Stimulated activated CD8-positive, alpha-beta memory T cell treated with anti-CD3 and anti-CD28 coated beads, Interleukin-12 subunit alpha, Interleukin-12 subunit beta, amount 100 ng/mL, for 1 hour (primary cell): ENCODE results near the gene UGGT2.
"Not testable (repeated sequence)": the region's sequence is repeated elsewhere in the genome, so short reads cannot be mapped to it uniquely, and the experiment has no call there.

Experiments
- DNase-seq: peaks from one replicate; pipeline ENCODE4 v3.0.0-alpha.2; 2020; ENCODE audit warnings: low read depth

The UGGT2 gene

DNA sequence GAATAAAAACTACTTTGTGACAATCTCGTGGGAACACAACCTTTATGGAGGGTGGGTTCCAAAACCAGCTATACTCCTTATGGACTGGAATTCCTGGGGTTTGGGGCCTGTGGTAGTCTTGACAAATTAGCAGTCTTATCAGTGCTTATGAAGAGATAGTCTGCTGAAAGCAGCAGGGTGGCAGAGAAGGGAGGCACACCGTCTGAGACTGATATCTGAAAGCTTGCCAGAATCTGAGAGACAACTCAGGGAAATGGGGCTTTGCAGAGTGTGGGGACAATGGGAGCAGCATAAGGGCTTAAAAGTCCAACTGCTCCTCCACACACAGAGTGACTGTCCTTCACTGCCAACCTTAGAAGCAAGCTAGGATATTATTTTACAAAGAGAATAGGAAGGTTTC lies 95.9 kb downstream of the UGGT2 start:
- DNase-seq = no peak

DNA sequence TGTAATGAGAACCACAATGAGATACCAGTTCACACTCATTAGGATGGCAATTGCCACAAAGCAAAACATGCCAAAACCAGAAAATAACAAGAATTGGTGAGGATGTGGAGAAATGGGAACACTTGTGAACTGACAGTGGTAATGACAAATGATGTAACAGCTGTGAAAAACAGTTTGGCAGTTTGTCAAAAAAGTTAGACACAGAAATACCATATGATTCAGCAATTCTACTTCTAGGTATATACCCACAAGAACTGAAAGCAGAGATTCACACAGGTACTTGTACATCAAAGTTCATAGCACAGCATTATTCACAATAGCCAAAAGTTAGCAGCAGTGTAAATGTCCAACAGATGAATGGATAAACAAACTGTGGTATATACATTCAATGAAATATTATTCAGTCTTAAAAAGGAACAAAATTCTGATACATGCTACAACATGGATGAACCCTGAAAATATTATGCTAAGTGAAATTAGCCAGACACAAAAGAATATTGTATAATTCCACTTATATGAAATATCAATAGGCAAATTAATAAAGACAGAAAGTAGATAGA lies 96.5 kb downstream of the UGGT2 start:
- no peak for DNase-seq

DNA sequence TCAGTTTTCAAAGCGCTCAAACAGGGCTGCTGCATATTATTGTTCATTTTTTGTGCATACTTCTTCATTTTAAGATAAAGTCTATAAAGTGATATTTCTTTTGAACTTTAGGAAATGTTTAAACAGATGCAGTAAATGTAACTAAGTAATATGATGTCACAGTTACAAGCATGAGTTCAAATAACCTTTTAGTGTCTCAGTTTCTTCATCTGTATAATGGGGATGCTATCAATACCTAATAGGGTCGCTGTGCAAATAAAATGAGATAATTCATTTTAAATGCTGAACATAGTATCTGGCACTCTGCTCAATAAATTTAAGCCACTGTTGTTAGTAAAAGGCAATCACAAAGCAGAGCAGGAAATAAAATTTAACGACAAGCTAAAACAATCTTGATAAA lies 97.5 kb downstream of the UGGT2 start:
- no peak for DNase-seq

DNA sequence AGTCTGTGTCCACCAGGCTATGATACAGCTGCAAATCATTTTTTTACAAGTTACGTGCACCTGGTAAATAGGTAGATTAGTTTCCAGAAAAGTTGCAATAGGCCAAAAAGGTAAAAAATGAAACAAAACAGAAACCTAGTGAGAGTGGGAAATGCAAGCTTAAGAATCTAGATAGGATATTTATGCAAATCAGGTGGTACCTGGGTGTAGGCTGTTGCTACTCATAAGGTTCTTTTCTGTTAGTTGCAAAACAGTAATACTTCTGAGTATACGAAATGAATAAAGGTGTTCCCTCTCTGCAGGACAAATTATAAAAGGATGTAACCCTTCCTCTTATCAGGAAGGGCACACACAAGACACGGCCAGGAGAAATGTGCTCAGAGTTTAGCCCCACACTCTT lies 97.9 kb downstream of the UGGT2 start:
- no peak for DNase-seq

DNA sequence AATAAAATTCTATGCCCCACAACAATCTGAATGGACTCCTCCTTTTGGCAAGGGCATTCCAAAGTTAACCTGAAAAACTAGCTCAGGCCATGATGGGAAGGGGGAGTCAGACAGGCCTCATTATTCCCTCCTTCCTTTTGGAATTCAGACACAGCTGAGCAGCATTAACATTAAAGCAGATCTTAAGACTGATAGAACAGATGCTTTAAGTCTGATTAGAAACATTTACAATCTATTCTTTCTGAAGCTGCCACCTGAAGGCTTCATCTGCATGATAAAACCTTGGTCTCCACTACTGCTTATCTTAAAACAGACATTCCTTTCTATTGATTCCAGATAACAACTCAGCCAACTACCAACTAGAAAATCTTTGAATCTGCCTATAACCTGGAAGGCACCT lies 98.9 kb downstream of the UGGT2 start:
- DNase-seq = no peak

DNA sequence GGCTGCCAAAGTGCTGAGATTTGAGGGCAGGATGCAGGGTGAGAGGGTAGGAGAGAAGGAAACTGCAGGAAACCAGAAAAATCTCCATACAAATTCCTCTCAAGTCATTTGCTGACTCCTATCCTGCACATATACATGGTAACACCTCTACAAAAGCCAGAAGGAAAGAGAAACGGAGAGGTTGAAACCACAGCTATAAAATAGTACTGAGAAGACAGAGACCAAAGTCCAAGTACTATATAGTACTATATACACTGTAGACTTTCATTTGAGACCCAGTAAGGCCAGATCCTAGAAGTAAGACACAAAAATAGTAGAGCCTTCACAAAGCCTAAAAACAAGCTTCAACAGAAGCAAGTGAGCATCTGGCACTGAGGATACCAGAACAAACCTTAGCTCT lies 103.1 kb downstream of the UGGT2 start:
- no peak for DNase-seq

DNA sequence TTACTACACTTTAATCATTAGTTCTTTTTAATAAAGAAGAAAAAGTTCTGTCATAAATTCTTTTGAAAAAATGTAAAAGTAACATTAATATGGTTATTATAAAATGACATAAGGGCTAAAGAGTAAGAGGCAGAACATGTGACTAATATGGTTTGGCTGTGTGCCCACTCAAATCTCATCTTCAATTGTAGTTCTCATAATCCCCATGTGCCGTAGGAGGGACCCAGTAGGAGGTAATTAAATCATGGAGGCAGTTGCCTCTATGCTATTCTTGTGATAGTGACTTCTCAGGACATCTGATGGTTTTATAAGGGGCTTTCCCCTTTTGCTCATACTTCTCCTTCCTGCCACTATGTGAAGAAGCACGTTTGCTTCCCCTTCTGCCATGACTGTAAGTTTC lies 104.5 kb downstream of the UGGT2 start:
- no peak for DNase-seq

DNA sequence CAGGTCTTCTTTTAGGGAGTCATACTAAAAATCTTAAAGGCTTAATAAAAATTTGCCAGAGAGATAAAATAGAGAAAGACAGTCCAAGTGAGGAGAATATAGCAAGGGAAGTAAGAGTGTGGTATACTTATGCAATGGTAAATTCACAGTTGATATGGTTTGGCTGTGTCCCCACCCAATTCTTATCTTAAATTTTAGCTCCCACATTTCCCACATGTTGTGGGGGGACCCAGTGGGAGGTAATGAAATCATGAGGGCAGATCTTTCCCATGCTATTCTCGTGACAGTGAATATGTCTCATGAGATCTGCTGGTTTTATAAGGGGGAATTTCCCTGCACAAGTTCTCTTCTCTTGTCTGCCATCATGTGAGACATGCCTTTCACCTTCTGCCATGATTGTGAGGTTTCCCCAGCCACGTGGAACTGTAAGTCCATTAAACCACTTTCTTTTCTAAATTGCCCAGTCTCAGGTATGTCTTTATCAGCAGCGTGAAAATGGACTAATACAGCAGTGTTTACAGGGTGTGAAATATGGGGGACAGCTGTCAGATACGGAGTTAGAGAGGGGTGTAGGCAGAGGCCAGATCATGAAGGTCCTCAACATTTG lies 115.4 kb downstream of the UGGT2 start:
- no peak for DNase-seq

DNA sequence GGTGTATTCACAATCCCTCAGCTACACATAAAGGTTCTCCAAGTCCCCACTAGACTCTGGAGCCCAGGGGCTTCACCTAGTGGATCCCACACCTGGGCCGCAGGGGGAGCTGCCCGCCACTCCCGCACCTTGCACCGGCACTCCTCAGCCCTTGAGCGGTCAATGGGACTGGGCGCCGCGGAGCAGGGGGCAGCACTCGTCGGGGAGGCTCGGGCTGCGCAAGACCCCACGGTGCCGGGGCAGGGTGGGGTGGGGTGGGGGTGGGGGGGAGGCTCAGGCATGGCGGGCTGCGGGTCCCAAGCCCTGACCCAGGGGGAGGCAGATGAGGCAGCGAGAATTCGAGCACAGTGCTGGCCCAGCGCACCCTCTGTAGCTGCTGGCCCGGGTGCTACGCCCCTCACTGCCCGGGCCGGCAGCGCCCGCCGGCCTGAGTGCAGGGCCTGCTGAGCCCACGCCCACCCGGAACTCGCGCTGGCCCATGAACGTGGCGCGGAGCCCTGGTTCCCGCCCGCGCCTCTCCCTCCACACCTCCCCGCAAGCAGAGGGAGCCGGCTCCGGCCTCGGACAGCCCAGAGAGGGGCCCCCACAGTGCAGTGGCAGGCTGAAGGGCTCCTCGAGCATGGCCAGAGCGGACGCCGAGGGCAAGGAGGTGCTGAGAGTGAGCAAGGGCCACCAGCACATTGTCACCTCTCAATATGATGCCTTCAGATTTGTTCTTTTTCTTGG lies 121.7 kb downstream of the UGGT2 start:
- no peak for DNase-seq

DNA sequence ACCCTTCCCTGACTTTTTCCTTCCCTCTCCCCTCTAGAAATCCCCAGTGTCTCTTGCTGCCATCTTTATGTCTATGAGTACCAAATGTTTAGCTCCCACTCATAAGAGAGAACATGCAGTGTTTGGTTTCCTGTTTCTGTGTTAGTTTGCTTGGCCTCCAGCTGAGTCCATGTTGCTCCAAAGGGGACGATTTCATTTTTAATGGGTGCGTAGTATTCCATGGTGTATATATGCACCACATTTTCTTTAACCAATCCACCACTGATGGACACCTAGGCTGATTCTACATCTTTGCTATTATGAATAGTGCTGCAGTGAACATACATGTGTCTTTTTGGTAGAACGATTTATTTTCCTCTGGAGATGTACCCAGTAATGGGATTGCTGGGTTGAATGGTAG lies 123.8 kb downstream of the UGGT2 start:
- DNase-seq = no peak

DNA sequence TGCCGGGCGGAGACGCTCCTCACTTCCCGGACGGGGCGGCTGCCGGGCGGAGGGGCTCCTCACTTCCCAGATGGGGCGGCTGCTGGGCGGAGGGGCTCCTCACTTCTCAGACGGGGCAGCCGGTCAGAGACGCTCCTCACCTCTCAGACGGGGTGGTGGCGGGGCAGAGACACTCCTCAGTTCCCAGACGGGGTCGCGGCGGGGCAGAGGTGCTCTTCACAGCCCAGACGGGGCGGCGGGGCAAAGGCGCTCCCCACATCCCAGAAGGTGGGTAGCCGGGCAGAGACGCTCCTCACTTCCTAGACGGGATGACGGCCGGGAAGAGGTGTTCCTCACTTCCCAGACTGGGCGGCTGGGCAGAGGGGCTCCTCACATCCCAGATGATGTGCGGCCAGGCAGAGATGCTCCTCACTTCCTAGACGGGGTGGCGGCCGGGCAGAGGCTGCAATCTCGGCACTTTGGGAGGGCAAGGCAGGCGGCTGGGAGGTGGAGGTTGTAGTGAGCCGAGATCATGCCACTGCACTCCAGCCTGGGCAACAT lies 124.8 kb downstream of the UGGT2 start:
- DNase-seq = not testable (repeated sequence)

DNA sequence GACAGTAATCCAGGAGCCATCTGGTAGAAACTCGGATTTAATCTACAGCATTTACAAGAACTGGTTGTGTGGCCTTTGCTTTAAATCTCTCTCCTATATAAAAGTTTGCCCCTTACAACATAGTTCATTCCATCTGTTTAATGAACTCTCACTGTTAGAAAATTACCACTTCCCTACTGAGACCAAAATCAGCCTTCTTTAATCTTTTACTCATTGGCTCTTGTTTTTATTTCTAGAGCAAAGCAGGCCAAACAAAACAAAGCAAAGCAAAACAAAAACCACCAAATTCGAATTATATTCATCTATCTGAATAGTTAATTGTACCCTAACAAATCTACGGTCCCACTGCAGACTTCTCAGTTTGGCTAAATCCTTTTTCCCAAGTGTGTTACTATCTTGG lies 127.0 kb downstream of the UGGT2 start:
- no peak for DNase-seq

DNA sequence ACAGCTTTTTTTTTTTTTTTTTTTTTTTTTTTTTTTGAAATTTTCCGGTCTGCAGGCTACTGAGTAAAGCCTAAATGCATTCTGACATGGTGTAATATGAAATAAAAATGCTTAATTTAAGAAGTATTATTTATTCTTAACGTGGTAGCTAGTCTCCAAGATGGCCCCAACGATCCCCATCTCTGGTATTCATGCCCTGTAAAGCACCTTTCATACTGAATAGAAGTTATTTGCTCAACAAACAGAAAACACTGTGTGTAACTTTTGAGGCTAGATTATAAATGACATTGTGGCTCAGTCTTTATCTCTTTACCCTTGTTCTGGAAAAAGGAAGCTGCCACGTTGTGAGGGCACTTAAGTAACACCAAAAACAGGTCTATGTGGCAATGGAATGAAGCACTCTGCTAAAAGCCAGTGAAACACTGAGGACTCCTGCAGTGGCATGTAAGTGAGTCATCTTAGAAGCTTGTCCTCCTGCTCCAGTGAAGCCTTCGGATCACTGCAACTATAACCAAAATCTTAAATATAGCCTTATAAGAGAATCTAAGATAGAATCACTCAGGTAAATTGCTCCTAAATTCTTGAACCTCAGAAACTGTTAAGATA lies 128.7 kb downstream of the UGGT2 start:
- no peak for DNase-seq

DNA sequence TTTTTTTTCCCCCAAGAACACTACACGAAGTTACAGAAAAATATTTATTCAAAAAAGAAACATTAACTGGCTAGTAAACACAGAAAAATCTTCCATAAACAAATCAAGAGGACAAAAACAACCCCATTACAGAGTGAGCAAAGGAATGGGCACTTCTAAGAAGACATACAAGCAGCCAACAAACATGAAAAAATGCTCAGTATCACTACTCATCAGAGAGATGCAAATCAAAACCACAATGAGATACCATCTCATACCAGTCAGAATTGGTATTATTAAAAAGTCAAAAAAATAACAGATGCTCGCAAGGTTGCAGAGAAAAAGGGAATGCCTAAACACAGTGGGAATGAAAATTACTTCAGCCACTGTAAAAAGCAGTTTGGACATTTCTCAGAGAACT lies 131.7 kb downstream of the UGGT2 start:
- no peak for DNase-seq

DNA sequence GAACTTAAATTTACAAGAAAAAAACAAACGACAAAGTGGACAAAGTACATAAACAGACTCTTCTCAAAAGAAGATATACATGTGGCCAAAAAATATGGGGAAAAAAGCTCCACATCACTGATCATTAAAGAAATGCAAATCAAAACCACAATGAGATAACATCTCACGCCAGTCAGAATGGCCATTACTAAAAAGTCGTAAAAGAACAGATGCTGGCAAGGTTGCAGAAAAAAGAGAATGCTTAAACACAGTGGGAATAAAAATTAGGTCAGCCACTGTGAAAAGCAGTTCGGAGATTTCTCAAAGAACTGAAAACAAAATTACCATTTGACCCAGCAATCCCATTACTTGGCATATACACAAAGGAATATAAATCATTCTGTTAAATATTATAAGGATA lies 132.7 kb downstream of the UGGT2 start:
- no peak for DNase-seq

DNA sequence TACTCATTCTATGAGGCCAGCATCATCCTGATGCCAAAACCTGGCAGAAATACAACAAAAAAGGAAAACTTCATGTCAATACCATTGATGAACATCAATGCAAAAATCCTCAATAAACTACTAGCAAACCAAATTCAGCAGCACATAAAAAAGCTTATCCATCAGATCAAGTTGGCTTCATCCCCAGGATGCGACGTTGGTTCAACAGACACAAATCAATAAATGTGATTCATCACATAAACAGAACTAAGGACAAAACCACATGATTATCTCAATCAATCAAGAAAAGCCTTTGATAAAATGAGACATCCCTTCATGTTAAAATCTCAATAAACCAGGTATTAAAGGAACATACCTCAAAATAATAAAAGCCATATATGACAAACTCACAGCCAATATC lies 134.3 kb downstream of the UGGT2 start:
- DNase-seq = no peak

DNA sequence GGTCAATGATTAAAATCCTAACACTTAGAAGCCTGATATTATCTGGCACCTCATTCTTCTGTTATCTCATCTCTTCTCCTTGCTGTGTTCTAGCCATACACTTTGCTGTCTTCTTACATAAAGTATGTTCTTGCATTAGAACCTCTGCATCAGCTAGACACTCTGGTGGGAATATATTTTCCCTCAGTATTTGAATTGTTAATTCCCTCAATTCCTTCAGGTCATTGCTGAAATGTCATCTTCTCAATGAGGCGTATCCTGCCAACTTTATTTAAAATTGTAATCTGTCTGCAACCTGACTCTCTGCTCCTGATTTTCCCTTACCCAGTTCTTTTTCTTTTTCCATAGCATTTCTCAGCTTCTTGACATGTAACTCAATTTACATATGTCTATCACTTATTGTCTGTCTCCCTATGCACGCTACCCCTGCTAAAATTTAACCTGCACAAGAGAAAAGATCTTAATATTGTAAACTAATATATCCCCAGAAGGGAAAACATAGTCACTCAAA lies 138.2 kb downstream of the UGGT2 start:
- DNase-seq = no peak

DNA sequence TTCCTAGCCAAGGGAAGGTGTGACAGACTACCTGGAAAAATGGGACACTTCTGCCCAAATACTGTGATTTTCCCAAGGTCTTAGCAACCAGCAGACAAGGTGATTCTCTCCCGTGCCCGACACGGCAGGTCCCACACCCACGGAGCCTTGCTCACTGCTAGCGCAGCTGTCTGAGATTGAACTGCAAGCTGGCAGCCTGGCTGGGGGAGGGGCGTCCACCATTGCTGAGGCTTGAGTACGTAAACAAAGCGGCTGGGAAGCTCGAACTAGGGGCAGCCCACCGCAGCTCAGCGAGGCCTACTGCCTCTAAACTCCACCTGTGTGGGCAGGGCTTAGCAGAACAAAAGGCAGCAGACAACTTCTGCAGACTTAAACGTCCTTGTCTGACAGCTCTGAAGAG lies 146.2 kb downstream of the UGGT2 start:
- DNase-seq = no peak

DNA sequence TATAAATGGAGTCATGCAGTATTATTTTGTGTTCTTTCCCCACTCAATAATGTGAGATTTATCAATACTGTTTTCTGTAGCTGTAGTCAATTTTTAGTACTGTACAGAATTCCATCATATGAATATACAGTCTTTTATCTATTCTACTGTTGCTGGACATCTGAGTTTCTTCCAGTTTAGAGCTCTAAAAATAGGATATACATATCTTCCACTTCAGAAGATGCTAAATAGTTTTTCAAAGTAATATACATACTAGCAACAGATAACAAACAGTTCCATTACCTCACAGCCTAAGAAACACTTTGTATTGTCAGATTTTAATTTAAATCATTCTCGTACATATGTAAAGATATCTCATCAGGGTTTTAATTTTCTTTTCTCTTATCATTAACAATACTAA lies 149.6 kb downstream of the UGGT2 start:
- DNase-seq = no peak

DNA sequence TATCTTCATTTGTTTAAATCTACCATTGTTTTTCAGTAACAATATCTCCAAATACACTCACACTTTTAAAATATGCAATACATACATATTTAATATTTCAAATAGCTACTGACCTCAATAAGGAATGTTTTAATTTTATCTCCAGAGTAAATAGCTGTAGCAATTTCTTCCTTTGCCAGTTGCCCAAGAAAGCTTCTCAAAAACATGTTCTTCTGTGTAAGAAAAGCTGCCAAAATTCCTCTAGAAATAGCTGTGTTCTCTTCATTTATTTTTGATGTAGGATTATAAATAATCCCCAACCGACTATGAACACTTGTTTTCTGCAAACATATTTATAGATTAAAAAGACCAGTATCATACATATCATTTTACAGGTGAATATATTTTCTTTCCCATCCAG lies 150.5 kb downstream of the UGGT2 start:
- DNase-seq = no peak

DNA sequence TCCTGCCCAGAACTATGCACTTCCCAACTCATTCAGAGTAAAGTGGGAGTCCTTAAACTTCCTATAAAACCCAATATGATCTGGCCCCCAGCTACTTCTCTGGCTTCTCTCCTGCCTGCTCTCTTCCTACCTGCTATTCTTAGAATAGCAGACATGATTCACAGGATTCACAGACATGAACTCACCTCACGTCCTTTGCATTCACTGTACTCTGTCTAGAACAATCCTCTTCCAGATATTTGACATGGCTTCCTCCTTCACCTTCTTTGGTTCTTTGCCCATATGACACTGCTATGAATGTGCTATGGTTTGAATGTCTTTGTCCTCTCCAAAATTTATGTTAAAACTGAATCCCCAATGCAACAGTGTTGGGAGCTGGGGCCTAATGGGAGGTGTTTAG lies 154.9 kb downstream of the UGGT2 start:
- no peak for DNase-seq

DNA sequence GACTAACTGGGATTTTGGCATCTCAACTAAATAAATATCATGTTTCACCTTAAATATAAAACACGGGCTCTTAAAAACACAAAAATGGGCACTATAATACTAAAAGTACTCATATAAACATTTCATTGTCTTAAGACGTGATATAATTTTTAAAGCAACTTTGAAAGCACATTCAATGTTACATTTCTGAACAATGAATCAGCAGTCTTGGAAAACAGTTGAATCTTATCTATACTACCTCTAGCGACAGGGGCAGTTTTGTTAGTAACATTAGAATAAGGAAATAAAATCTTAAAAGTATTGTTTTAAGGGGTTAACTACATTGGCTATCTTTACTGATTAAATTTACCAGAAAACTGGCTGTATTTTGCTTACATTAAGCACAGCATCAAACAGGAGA lies 156.9 kb downstream of the UGGT2 start:
- no peak for DNase-seq

DNA sequence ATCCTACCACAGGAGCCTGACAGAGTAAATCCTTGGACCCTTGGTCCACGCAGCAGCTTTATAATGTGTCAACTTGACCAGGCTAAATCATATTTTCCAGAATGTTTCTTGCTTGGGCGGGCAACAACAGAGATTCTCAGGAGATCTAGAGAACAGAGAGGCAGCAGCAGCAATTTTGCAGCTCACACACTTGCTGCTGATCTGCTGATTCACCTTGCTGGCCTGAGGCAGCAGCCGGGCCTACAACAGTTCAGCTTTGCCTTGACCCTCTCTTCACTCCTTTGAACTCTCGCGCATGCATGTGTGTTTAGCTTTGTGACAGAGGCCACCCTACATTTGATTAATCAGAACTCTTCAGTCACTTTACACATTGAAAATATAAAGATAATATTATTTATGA lies 159.3 kb downstream of the UGGT2 start:
- no peak for DNase-seq
